ENCODE data around the gene FGGY. TPM values are rescaled to one million over a fixed set of nuclear protein-coding genes. Genes with fewer than 3 reads are reported as not detected.
"Not testable (repeated sequence)": the region's sequence is repeated elsewhere in the genome, so short reads cannot be mapped to it uniquely, and the experiment has no call there.

FGGY gene
- total and polyA plus RNA-seq, 4 donors = 5.3 to 25.1 (median 11.9) TPM

GRCh38 chr1:59577774-59578173 is 280.9 kb downstream of the FGGY start:
- H3K9me3 ChIP-seq (ENCODE audit: control insufficient read depth, low read length) = peaks cover 2% of the 10 kb centered on the region
- H3K4me3 ChIP-seq (ENCODE audit: low read length in 2 of 2) = no peak overlapping the region
- H3K36me3 ChIP-seq (ENCODE audit: control insufficient read depth in 1 of 2, insufficient read depth in 2 of 2, low read length in 1 of 2) = no peaks in the 10 kb centered on the region
- no peaks in the 10 kb centered on the region for H3K27me3 ChIP-seq (ENCODE audit: control insufficient read depth in 1 of 2, insufficient read depth in 2 of 2, low read length in 1 of 2)
- DNase-seq (no peak), ATAC-seq (ENCODE audit: low FRiP score) (no peak)
- H3K4me1 ChIP-seq (ENCODE audit: control insufficient read depth in 1 of 2, insufficient read depth in 2 of 2, low read length in 2 of 2) = no peaks in the 10 kb centered on the region
- intact Hi-C loops (cut with DNase I) = no loop called here
- 94% methylated on average over 4 of the region's 4 CpGs for WGBS, 2 donors
- no peak overlapping the region for H3K27ac ChIP-seq (ENCODE audit: low read depth in 1 of 2, low read length in 2 of 2)

GRCh38 chr1:59579222-59579621 is 282.3 kb downstream of the FGGY start:
- DNase-seq (no peak), ATAC-seq (ENCODE audit: low FRiP score) (no peak)
- Histone ChIP-seq H3K4me3 (ENCODE audit: low read length in 2 of 2) (no peak overlapping the region), H3K27me3 (ENCODE audit: control insufficient read depth in 1 of 2, insufficient read depth in 2 of 2, low read length in 1 of 2) (no peaks in the 10 kb centered on the region), H3K27ac (ENCODE audit: low read depth in 1 of 2, low read length in 2 of 2) (no peak overlapping the region), H3K36me3 (ENCODE audit: control insufficient read depth in 1 of 2, insufficient read depth in 2 of 2, low read length in 1 of 2) (no peaks in the 10 kb centered on the region), H3K9me3 (ENCODE audit: control insufficient read depth, low read length) (no peaks in the 10 kb centered on the region), H3K4me1 (ENCODE audit: control insufficient read depth in 1 of 2, insufficient read depth in 2 of 2, low read length in 2 of 2) (no peaks in the 10 kb centered on the region)
- intact Hi-C loops (cut with DNase I) = no loop called here
- WGBS, 2 donors = 99 to 100% methylated on average over 1 of the region's 1 CpG

GRCh38 chr1:59580257-59580656 is 283.4 kb downstream of the FGGY start:
- ATAC-seq (ENCODE audit: low FRiP score) (no peak), DNase-seq (no peak)
- Histone ChIP-seq H3K27ac (ENCODE audit: low read depth in 1 of 2, low read length in 2 of 2) (no peak overlapping the region), H3K4me3 (ENCODE audit: low read length in 2 of 2) (no peak overlapping the region), H3K36me3 (ENCODE audit: control insufficient read depth in 1 of 2, insufficient read depth in 2 of 2, low read length in 1 of 2) (no peaks in the 10 kb centered on the region), H3K9me3 (ENCODE audit: control insufficient read depth, low read length) (no peaks in the 10 kb centered on the region), H3K27me3 (ENCODE audit: control insufficient read depth in 1 of 2, insufficient read depth in 2 of 2, low read length in 1 of 2) (no peaks in the 10 kb centered on the region), H3K4me1 (ENCODE audit: control insufficient read depth in 1 of 2, insufficient read depth in 2 of 2, low read length in 2 of 2) (no peaks in the 10 kb centered on the region)
- intact Hi-C loops (cut with DNase I) = no loop called here
- WGBS, 2 donors = 92 to 94% methylated on average over 4 of the region's 4 CpGs

- H3K36me3 ChIP-seq (ENCODE audit: control insufficient read depth in 1 of 2, insufficient read depth in 2 of 2, low read length in 1 of 2); H3K27ac ChIP-seq (ENCODE audit: low read depth in 1 of 2, low read length in 2 of 2); H3K27me3 ChIP-seq (ENCODE audit: control insufficient read depth in 1 of 2, insufficient read depth in 2 of 2, low read length in 1 of 2); H3K4me3 ChIP-seq (ENCODE audit: low read length in 2 of 2); intact Hi-C loops (cut with DNase I); H3K9me3 ChIP-seq (ENCODE audit: control insufficient read depth, low read length); H3K4me1 ChIP-seq (ENCODE audit: control insufficient read depth in 1 of 2, insufficient read depth in 2 of 2, low read length in 2 of 2); DNase-seq; ATAC-seq (ENCODE audit: low FRiP score): not testable (repeated sequence)
- WGBS, 2 donors = 93 to 95% methylated on average over 2 of the region's 2 CpGs
These were observed 295.5 kb downstream of the FGGY start for GRCh38 chr1:59592410-59592809.

GRCh38 chr1:59592924-59593323 is 296.0 kb downstream of the FGGY start:
- intact Hi-C loops (cut with DNase I) = no loop called here
- Histone ChIP-seq H3K36me3 (ENCODE audit: control insufficient read depth in 1 of 2, insufficient read depth in 2 of 2, low read length in 1 of 2) (no peaks in the 10 kb centered on the region), H3K4me3 (ENCODE audit: low read length in 2 of 2) (no peak overlapping the region), H3K27ac (ENCODE audit: low read depth in 1 of 2, low read length in 2 of 2) (no peak overlapping the region), H3K4me1 (ENCODE audit: control insufficient read depth in 1 of 2, insufficient read depth in 2 of 2, low read length in 2 of 2) (no peaks in the 10 kb centered on the region), H3K9me3 (ENCODE audit: control insufficient read depth, low read length) (no peaks in the 10 kb centered on the region), H3K27me3 (ENCODE audit: control insufficient read depth in 1 of 2, insufficient read depth in 2 of 2, low read length in 1 of 2) (no peaks in the 10 kb centered on the region)
- DNase-seq (no peak), ATAC-seq (ENCODE audit: low FRiP score) (no peak)
- WGBS, 2 donors = 96% methylated on average over 2 of the region's 2 CpGs

- intact Hi-C loops (cut with DNase I) = no loop called here
- Histone ChIP-seq H3K9me3 (ENCODE audit: control insufficient read depth, low read length) (no peaks in the 10 kb centered on the region), H3K27me3 (ENCODE audit: control insufficient read depth in 1 of 2, insufficient read depth in 2 of 2, low read length in 1 of 2) (no peaks in the 10 kb centered on the region), H3K27ac (ENCODE audit: low read depth in 1 of 2, low read length in 2 of 2) (no peak overlapping the region), H3K36me3 (ENCODE audit: control insufficient read depth in 1 of 2, insufficient read depth in 2 of 2, low read length in 1 of 2) (no peaks in the 10 kb centered on the region), H3K4me1 (ENCODE audit: control insufficient read depth in 1 of 2, insufficient read depth in 2 of 2, low read length in 2 of 2) (no peaks in the 10 kb centered on the region), H3K4me3 (ENCODE audit: low read length in 2 of 2) (no peak overlapping the region)
- DNase-seq (no peak), ATAC-seq (ENCODE audit: low FRiP score) (no peak)
- 95 to 96% methylated on average over 5 of the region's 5 CpGs for WGBS, 2 donors
These were observed 297.2 kb downstream of the FGGY start for GRCh38 chr1:59593798-59594790.

- Histone ChIP-seq H3K9me3 (ENCODE audit: control insufficient read depth, low read length) (no peaks in the 10 kb centered on the region), H3K4me3 (ENCODE audit: low read length in 2 of 2) (no peak overlapping the region), H3K27me3 (ENCODE audit: control insufficient read depth in 1 of 2, insufficient read depth in 2 of 2, low read length in 1 of 2) (no peaks in the 10 kb centered on the region), H3K36me3 (ENCODE audit: control insufficient read depth in 1 of 2, insufficient read depth in 2 of 2, low read length in 1 of 2) (no peaks in the 10 kb centered on the region), H3K27ac (ENCODE audit: low read depth in 1 of 2, low read length in 2 of 2) (no peak overlapping the region), H3K4me1 (ENCODE audit: control insufficient read depth in 1 of 2, insufficient read depth in 2 of 2, low read length in 2 of 2) (no peaks in the 10 kb centered on the region)
- DNase-seq (no peak), ATAC-seq (ENCODE audit: low FRiP score) (no peak)
- intact Hi-C loops (cut with DNase I) = no loop called here
- 48 to 56% methylated on average over 3 of the region's 3 CpGs for WGBS, 2 donors
These were observed 298.9 kb downstream of the FGGY start for GRCh38 chr1:59595774-59596173.

GRCh38 chr1:59596432-59596831 is 299.5 kb downstream of the FGGY start:
- intact Hi-C loops (cut with DNase I) = no loop called here
- Histone ChIP-seq H3K36me3 (ENCODE audit: control insufficient read depth in 1 of 2, insufficient read depth in 2 of 2, low read length in 1 of 2) (no peaks in the 10 kb centered on the region), H3K4me1 (ENCODE audit: control insufficient read depth in 1 of 2, insufficient read depth in 2 of 2, low read length in 2 of 2) (peaks cover 0 to 2% of the 10 kb centered on the region in 2 donors), H3K27ac (ENCODE audit: low read depth in 1 of 2, low read length in 2 of 2) (no peak overlapping the region), H3K4me3 (ENCODE audit: low read length in 2 of 2) (no peak overlapping the region), H3K27me3 (ENCODE audit: control insufficient read depth in 1 of 2, insufficient read depth in 2 of 2, low read length in 1 of 2) (no peaks in the 10 kb centered on the region), H3K9me3 (ENCODE audit: control insufficient read depth, low read length) (no peaks in the 10 kb centered on the region)
- ATAC-seq (ENCODE audit: low FRiP score) (no peak), DNase-seq (no peak)
- 94 to 95% methylated on average over 3 of the region's 3 CpGs for WGBS, 2 donors

GRCh38 chr1:59596956-59597355 is 300.1 kb downstream of the FGGY start:
- no peaks in the 10 kb centered on the region for H3K27me3 ChIP-seq (ENCODE audit: control insufficient read depth in 1 of 2, insufficient read depth in 2 of 2, low read length in 1 of 2)
- DNase-seq = no peak
- intact Hi-C loops (cut with DNase I) = no loop called here
- no peaks in the 10 kb centered on the region for H3K36me3 ChIP-seq (ENCODE audit: control insufficient read depth in 1 of 2, insufficient read depth in 2 of 2, low read length in 1 of 2)
- no peaks in the 10 kb centered on the region for H3K9me3 ChIP-seq (ENCODE audit: control insufficient read depth, low read length)
- ATAC-seq (ENCODE audit: low FRiP score) = no peak
- peaks cover 0 to 2% of the 10 kb centered on the region in 2 donors for H3K4me1 ChIP-seq (ENCODE audit: control insufficient read depth in 1 of 2, insufficient read depth in 2 of 2, low read length in 2 of 2)
- H3K4me3 ChIP-seq (ENCODE audit: low read length in 2 of 2) = no peak overlapping the region
- H3K27ac ChIP-seq (ENCODE audit: low read depth in 1 of 2, low read length in 2 of 2) = no peak overlapping the region
- 99 to 100% methylated on average over 1 of the region's 1 CpG for WGBS, 2 donors
